ENCODE measurements around the gene THRAP3.

GRCh38 chr1:36322041-36322785 is 98.0 kb downstream of the THRAP3 start:
- TF ChIP-seq POLR2A (IDR thresholded peaks at IDR 0.05) (no peak), CTCF (IDR thresholded peaks at IDR 0.05) (no peak)

Measured in thyroid gland (tissue), 4 donors.